DMS53 treated with DMSO at 0.1 percent for 48 hours (cell line): ENCODE results near the gene CDC42BPB.

Experiments
- DNase-seq: peaks from one replicate; lab custom pipeline; 2025; ENCODE audit not compliant: unreplicated experiment; lab: John Stamatoyannopoulos, UW

CDC42BPB gene

DNA sequence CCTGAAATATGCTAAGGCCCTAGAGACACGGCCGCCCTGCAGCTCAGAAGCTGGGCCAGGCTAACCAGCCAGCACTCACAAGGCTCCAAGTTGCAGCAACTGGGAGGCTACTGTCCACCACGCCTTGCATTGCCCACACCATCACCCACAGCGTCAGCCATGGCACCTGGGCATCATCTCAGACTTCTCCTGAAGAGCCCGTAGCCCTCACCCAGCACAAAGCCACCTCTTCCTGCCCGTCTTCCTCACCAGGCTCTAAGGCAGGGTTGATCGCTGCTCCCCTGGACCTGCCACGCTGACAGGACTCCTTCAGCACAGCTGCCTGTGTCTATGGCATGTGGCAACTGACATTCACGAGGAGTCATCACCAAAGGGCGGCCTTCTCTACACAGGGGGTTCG is 38.1 kb downstream of the CDC42BPB start:
- no peak for DNase-seq

DNA sequence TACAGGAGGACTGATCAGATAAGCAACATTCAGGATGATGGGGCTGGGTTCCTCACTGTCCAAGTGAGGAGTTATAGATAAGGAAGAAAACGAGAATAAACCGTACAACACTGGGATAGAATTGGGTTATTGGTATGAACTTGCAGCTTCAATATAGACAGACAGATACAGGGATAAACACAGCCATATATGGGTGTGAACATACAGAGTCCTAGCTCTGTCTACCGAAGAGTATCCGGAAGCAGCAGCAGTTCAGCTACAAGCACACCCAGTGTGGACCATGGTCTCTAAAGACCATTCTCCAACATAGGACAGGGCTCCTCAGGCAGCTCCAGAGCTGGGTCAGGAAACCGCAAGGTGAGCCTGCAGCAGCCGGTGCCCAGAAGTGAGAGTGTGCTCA is 40.8 kb downstream of the CDC42BPB start:
- DNase-seq, result no peak

DNA sequence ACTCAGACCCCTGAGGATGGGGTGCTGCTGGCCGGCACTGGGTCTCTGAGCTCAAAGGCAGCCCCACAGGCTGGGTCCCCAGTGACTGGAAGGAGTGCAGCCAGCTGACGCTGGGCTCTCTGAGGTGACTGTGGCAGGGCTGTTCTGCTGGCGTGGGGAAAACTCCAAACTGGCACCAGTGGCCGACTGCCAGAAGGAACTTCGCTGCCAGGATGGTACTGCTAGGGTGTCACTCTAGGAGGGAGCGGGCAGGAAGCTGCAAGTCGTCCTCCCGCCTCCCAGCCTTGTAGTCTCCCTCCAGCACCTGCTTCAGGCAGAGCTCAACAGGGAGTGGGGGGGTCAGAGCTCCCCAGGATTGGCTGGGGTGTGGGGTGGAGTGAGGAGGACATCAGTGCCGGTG is 41.3 kb downstream of the CDC42BPB start:
- no peak for DNase-seq

DNA sequence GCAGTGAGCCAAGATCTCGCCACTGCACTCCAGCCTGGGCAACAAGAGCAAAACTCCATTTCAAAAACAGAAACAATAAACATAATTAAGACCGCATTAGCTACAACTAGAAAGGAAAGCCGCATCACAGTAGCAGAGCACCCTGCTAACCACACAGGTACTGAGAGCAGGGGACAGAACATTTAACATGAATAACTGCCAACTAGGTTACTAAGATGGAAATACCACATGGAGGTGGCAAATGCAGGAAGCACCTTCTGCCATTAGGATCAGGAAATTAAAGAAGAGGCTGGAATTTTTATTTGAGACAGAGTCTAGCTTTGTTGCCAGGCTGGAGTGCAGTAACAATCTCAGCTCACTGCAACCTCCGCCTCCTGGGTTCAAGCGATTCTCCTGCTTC is 41.9 kb downstream of the CDC42BPB start:
- no peak for DNase-seq

DNA sequence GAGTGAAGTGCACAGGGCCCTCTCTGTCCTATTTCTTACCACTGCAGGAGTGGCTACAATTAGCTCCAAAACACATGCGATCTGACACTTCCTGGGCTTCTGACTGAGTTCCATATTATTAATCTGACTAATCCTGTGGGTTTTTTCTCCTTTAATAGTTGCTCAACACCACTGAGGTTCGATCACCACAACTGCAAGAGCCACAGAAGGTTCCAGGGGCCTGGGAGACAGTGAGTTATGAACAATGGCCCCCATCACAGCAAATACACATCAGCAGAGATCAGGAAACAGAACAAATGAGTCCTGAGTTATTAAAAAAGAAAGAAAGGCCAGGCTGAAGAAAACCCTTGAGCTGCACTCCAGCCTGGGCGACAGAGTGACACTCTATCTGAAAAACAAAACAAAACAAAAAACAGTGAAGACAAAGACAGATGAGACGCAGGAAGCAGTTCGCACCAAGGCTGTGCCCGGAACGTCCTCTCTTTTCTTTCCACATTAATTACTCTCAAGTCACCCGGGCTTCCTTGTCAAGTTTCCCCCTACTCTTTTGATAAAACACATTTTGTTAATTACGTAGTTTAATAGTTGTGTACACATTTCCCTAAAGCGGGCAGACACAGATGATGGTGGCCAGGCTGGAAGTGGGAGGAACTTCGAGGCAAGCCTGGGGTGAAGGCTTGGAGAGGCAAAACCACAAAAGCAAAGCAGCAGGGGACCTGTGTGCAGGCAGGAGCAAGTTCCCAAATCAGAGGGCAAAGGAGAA is 42.7 kb downstream of the CDC42BPB start:
- no peak for DNase-seq

DNA sequence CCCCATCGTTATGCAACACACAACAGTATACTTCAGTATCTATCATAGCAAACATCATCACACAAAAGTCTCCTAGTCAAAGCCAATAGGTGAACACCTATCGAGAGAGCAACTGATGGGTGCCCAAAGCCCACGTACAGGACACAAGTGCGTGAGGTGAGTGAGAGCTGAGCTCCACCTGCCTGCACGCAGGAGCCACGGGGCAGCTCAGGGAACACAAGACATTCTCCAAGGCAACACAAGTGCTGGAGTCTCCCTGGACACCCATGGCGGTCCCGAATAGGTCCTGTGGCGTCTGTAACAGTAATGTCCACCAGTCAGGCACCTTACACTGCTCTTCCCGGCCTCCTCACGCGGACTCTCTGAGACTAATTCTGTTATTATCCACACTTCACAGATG is 44.3 kb downstream of the CDC42BPB start:
- DNase-seq, result no peak

DNA sequence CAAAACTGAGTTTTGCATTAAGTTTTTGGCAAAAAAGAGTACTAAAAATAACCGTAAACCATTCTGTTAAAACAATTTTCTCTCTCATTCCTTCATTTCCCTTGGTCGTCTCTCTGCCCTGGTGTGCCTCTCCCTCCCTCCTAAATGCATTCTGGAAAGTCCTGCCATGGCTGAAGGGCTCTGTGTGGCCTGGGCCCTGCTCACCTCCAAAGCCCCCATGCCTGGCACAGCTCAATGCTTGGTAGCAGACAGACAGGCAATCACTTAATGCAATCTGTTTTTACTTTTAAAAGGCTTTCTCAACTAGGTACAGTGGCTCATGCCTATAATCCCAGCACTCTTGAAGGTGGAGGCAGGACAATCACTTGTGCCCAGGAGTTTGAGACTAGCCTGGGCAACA is 47.8 kb downstream of the CDC42BPB start:
- no peak for DNase-seq

DNA sequence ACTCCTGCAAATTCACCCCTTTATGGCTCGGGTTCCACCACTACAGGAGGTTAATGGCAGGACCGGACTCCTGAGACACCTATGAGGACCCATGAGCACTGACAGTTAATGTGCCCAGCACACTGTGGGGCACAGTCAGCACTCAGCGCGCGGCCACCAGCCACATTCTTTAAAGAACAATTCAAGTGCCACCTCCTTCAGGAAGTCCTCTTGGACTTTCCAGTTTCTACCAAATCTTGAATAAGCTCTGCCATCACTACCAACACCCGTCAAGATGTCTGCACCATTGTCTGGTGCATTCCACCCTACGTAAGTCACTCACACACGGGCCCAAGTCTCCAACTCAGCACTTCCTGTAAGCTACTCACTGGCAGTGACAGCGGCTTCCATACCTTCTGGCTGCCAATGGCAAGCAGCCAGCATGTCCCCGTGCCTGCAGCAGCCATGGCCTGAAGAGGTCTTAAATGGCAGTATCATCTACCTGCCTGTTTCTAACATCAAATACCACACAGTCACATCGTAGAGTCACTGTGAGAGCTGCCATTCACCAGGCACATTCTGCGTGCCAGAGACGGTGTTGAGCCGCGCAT is 48.5 kb downstream of the CDC42BPB start:
- no peak for DNase-seq

DNA sequence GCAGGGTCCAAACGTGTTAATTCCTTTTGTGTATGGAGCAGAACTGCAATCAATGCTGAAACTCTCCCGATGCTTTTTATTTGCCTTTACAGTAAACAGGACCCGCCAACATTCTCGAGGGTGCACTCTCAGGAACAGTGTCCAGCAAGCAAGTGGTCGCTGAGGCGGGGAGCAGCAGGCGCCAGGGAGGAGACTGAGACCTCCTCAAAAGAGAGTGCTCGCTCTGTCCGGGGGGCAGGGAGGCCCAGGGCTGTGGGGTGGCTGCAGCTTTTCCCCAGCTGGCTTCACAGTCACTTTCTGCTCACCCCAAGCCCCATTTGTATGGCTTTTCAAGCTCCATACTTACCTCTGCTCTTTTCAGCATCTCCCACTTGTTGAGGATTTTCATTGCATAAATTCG is 49.2 kb downstream of the CDC42BPB start:
- no peak for DNase-seq

DNA sequence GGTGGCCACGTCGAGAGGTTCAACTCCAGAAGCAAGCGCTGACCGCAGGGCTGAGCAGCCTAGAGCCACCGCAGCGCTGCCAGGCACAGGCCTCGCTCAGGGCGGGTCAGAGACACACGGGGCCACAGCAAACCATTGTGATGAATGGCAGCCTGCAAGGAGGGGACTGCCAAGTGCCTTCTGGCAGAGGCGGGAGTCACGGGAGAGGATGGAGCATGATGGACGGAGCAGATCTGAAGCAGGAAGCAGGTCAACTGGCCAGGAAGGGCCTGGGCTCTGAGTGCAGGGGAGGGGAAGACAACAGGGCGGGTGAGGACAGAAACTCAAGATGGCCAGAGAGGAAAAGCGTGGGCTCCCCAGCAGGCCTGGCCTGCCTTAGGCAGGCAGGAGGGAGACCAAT is 49.8 kb downstream of the CDC42BPB start:
- DNase-seq, result no peak

DNA sequence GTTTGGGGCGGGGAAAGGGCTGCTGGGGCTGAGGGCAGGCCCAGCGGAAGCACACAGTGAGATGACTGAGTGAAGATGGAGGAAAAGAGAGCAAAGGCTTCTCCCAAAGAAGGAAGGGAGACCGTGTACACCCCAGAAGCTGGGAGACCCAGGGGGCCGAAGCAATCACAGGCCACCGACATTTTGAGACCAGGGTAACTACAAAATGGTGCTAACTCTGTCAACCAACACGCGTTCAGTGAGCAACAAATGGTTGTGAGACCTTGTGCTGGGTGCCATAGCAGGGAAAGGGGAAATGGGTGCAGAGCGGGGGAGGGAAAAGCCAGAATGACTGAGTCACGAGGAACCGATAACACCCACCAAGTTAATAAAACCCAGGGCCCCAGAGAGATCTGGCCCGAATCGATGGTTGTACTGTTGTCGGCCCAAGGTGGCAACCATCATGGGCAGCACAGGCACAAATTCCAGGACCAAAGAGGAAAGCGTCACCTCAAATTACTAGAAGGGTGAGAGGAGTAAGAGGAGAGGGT is 50.3 kb downstream of the CDC42BPB start:
- DNase-seq, result no peak

DNA sequence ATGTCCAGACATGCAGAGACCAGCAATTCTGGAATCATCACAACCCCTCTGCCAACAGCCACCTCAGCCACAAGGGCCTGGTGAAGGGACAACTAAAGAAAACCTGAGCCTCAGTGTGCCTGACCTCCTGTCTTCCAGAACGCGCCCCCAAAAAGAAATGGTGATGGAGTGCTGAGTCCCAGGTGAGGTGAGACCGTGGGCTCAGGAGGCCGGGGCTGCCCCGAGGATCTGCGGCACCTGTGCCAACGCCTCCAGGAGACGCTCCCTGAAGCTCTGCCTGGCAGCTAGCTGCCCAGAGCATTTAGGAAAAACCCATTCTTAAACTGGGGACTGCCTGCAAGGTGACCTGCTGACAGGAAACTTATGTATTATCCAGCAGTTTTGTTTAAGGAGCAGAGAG is 51.2 kb downstream of the CDC42BPB start:
- no peak for DNase-seq

DNA sequence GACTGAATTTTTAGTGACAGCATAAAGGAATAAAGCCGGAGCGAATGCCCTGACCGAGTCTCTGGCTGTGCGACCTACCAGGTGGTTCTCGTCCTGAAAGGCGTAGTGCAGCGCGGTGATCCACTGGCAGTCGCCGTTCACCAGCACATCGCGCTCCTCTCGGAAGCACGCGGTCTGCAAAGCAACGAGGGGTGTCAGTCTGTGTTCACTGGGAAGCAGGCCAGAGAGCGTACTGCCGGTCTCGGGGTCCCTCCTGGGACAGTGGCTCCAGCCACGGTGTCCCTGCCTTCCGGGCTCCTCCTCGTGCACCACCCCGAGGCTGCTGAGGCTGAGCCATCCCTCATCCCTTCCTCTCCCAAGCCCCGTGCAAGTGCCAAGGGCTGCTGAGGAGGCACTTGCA is 53.5 kb downstream of the CDC42BPB start:
- no peak for DNase-seq

DNA sequence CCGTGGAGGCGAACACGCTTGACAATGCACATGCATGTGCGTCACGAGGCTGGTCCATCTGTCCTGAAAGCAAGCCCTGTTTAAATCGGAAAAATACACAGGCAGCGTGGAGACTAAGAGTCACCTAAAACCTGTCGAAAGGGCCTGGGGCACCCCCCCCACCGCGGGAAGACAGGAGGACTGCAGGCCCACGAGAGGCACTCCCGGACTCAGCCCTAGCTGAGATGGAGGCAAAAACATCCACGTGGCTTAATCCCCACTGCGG is 54.1 kb downstream of the CDC42BPB start:
- no peak for DNase-seq

DNA sequence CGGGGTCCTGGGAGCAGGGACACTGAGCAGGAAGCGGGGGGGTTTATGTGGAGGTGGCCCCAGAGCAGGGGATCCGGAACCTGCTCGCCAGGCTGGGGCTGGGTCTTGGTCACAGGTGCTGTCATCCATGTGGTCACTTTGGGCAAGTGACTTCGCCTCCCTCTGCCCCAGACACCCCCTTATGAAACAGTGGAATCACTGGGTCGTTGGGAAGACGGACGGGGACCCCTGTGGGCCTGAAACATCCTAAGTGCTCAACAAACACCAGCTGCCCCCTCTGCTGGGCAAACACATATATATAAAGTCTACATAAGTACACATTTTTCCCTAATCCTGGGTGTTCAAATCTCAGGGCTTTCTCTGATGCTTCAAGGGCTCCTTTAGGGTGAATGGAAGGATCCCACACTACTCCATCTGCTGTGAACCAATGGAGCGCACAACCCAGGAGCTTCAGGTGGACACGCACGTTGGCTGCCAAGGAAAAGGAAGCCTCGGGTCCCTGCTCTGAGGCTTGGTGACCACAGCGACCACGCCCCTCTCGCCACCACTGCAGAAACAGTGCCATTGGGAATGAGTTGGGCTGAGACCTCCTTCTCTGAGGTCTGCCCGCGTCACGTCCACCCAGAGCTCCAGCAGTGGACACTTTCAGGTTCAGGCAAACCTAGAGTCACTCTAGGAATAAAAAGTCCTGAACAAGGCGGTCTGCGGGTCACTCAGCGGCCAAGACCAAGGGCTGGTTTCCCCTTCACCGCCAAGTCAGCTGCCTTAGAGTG is 54.6 kb downstream of the CDC42BPB start:
- DNase-seq, result no peak

DNA sequence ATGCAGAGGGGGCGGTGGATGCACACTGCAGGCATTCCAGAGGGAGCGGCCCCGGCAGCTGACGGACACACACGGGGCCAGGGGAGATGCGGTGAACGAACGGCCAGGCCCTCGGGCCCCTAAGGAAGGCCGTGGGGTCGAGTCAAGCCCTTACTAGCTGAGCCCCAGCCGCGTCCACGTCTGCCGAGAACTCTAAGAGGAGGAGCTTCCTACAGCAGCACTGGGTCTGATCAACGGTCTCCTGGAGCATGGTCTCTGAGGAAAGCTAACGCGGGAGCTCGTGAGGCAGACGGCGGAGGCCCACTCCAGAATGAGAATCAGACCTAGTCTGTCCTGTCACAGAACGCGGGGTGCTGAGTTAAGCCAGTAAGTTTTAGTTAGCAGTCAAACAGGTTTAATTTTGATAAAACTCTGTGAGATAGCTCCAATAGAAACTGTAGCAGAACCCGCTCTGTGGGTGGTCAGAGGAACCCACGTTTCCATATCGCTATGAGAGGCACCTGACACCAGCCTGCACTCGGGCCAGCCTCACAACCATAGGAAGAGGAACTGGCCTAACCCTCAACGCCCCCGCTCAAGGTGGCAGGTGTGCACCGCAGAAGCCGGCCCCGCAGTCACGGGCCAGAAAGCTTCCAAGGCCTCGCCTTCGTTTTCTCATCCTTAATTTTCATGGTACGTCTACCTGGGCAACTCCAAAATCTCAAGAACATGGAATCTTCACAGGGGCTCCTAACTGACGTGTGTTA is 55.5 kb downstream of the CDC42BPB start:
- no peak for DNase-seq

DNA sequence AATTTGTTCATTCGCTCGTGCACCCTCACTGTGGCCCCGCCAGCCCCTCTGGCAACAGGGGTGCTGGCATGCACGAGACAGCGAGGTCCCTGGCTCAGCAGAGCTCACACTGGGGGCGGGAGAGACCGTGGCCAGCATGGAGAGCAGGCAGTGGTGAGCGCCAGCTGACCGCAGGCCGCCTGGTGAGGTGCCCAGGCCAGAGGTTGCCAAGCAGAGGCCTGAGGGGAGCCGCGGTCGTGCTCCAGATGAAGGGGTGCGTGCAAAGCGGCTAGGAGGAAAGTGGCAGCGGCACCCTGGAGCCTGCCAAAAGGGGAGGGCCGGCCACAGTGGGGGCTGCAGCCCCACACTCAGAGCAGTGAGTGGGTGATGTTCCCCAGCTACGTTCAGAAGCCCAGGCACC is 56.1 kb downstream of the CDC42BPB start:
- no peak for DNase-seq

DNA sequence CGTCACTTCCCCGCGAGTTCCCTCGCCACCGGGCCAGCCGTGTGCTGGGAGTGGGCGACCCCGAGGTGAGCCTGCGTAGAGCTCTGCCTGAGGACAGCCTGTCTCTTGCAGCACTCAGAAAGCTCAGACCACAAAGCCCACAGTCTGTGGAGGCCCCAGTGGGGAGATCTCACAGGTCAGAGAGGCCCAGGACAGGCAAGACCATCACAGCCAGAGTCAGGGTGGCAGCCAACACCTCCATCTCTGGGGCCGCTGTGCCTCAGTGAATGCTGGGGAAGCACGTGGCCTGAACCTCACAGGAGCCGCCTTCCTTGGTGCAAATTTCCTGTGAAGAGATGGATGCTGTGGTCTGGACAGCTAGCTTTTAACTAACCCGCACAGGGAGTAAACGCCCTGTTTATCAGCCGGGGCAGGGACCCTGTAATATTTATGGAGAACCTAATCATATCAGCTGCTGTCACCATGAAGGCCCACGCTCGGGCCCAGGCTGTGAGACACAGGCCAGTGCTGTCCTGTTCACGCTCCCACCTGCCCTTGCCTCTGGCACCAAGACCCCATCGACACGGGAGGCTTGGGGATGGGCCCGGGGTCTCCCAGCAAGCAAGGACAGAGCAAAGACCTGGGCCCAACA is 56.9 kb downstream of the CDC42BPB start:
- no peak for DNase-seq

DNA sequence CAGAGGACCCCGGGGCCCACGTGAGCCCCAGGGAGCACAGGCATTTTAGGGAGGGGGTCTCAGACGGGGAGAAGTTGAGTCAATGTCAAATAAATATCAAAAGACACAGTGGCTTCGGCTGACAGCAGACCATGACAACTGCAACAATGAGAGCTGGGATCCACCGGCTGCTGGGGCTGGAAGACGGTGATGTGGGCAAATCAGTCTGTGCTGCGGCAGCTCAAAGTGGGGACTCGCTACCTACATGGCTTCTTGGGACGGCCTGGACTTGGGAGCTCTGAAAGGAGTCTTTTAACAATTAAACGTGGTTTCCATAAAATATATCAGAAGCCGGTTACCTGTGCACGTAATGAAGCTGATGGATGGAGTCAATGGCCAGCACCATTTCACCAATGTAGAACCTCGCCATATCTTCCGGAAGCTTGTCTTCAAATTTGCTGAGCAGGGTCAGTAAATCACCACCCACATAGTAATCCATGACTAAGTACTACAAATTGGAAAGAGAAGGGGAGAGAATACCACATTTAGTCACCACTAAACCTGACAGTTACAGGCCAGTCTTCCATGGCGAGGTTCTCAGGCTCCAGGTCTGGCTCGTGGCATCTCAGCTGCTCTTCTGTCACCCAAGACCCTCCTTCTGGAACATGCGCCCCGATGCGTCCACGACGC is 58.0 kb downstream of the CDC42BPB start:
- no peak for DNase-seq

DNA sequence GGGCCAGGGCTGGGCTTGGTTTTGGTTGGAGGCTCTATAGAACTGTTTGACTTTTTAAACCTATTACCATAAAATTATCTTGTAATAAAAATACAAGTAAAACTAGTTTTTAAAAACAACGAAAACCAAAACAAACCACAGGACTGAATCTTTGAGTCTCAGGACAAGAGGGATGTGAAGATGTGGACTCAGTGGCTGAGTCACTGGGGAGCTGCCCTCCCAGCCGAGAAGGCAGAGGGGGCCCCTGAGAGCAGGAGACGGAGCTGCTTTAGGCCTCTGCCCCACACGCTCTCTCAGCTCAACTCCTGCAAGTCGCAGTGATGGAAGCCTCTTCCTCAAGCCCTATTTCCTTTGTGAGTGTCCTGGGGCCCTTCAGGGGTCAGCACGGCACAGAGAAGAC is 59.0 kb downstream of the CDC42BPB start:
- DNase-seq, result no peak

DNA sequence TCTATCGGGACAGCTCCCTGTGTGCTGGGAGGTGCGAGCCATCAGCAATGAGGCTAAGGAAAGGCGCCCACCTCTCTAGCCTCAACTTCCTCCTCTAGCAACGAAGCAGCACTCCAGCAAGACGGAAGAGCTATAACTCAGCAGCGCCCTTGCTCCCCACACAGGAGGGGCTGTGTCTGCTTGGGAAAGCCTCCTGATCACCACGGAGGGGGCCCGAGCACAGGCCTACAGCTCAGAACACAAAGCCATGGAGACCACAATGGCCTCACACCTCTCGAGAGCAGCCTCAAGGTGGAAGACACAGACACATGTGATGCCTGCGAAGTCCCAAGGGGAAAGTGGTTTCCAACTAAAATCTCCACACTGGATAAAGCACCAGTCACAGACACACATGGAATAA is 60.4 kb downstream of the CDC42BPB start:
- DNase-seq, result no peak
